IMR-90 (cell line): ENCODE results near the gene TGFBI.
A peak's percentile ranks its signal among the peaks of the same experiment; 100 is the strongest.

Source experiments
- BHLHE40 ChIP-seq: fragments of 150-350 bp; IDR thresholded peaks from 2 replicates; pipeline ENCODE4 v1.6.1; 2016; ENCODE audit warnings: mild to moderate bottlenecking, low read depth, low read length
- CEBPB ChIP-seq: IDR thresholded peaks from 2 replicates; pipeline ENCODE4 v1.6.1; 2012; ENCODE audit warnings: low read depth, low read length, improper control_type of control experiment
- CTCF ChIP-seq: conservative IDR thresholded peaks from 2 replicates; pipeline ENCODE4 v1.5.1; 2012; ENCODE audit warnings: mild to moderate bottlenecking, low read depth, low read length, improper control_type of control experiment
- FOS ChIP-seq: fragments of 150-350 bp; IDR thresholded peaks from 2 replicates; pipeline ENCODE4 v1.6.1; 2016; ENCODE audit warnings: low read depth, low read length
- MAFK ChIP-seq: IDR thresholded peaks from 2 replicates; pipeline ENCODE4 v1.6.1; 2012; ENCODE audit warnings: low read depth, low read length, improper control_type of control experiment
- MAZ ChIP-seq: IDR thresholded peaks from 2 replicates; pipeline ENCODE4 v1.6.1; 2012; ENCODE audit warnings: low read depth, mild to moderate bottlenecking, low read length, improper control_type of control experiment, moderate library complexity, borderline replicate concordance
- MXI1 ChIP-seq: IDR thresholded peaks from 2 replicates; pipeline ENCODE4 v1.6.1; 2012; ENCODE audit warnings: low read depth, mild to moderate bottlenecking, low read length, moderate library complexity, borderline replicate concordance
- NFE2L2 ChIP-seq: fragments of 150-350 bp; IDR thresholded peaks from 2 replicates; pipeline ENCODE4 v1.6.1; 2016; ENCODE audit warnings: low read depth, mild to moderate bottlenecking, low read length
- POLR2A ChIP-seq: IDR thresholded peaks from 2 replicates; pipeline ENCODE4 v1.6.1; 2012; ENCODE audit warnings: mild to moderate bottlenecking, low read depth, low read length
- RAD21 ChIP-seq: IDR thresholded peaks from 2 replicates; pipeline ENCODE4 v1.6.1; 2012; ENCODE audit warnings: low read length, improper control_type of control experiment
- RCOR1 ChIP-seq: IDR thresholded peaks from 2 replicates; pipeline ENCODE4 v1.6.1; 2012; ENCODE audit warnings: mild to moderate bottlenecking, low read length, improper control_type of control experiment; ENCODE audit not compliant: insufficient replicate concordance
- RFX5 ChIP-seq: IDR thresholded peaks from 2 replicates; pipeline ENCODE4 v1.8.0; 2012; ENCODE audit warnings: low read depth, mild to moderate bottlenecking, low read length, moderate library complexity
- SMC3 ChIP-seq: fragments of 150-350 bp; IDR thresholded peaks from 2 replicates; pipeline ENCODE4 v1.6.1; 2016; ENCODE audit warnings: low read depth, mild to moderate bottlenecking, antibody characterized with exemption, low read length, moderate library complexity
- USF2 ChIP-seq: fragments of 150-350 bp; IDR thresholded peaks from 2 replicates; pipeline ENCODE4 v1.6.1; 2017; ENCODE audit warnings: mild to moderate bottlenecking, antibody characterized with exemption, low read length, low read depth

- TF ChIP-seq RAD21 (peak; percentile 70), POLR2A (no peak), CTCF (peak; percentile 64), MAZ (0 out of 2 replicates have a peak, but pooled peaks have one; percentile 21), SMC3 (peak; percentile 62), USF2 (peak; percentile 51), RFX5 (no peak), CEBPB (peak; percentile 52), MAFK (0 out of 2 replicates have a peak, but pooled peaks have one; percentile 2), BHLHE40 (peak; percentile 91), MXI1 (peak; percentile 92), NFE2L2 (no peak), RCOR1 (no peak), FOS (no peak)
Measured at GRCh38 chr5:136018814-136019783, 9.7 kb upstream of the TGFBI start.
